ENCODE measurements around the gene TMEFF2.

DNA sequence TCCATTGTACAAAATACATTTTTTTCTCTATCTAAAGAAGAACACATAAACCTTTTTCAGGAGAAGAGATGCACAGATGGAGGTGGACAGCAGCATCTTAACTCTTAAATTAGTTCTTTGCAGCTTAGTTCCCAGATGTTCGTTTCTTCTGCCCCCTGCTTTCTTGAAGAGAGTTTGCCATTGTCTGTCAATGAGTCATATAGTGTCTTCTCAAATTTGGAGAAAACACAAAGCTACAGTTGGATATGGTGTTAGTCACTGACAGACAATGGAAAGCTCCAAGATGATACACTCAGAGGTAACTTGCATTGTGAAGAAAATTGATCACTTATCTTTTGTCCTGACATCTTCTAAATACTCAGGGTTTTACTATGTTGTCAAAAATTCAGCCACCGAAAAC lies 48.8 kb upstream of the TMEFF2 start:
- TF ChIP-seq CTCF (IDR thresholded peaks at IDR 0.05) (no peak), ZFX (IDR thresholded peaks at IDR 0.05; ENCODE audit: borderline replicate concordance) (no peak)

All from 22Rv1 (cell line).